ENCODE results near the gene POR. TPM values are rescaled to one million over a fixed set of nuclear protein-coding genes. Genes with fewer than 3 reads are reported as not detected.

Gene POR
- total and polyA plus RNA-seq, 2 of the 13 experiments (the other 11 are each of a cell fraction or from before 2014, with no cell fraction given): 145 to 266 TPM

DNA sequence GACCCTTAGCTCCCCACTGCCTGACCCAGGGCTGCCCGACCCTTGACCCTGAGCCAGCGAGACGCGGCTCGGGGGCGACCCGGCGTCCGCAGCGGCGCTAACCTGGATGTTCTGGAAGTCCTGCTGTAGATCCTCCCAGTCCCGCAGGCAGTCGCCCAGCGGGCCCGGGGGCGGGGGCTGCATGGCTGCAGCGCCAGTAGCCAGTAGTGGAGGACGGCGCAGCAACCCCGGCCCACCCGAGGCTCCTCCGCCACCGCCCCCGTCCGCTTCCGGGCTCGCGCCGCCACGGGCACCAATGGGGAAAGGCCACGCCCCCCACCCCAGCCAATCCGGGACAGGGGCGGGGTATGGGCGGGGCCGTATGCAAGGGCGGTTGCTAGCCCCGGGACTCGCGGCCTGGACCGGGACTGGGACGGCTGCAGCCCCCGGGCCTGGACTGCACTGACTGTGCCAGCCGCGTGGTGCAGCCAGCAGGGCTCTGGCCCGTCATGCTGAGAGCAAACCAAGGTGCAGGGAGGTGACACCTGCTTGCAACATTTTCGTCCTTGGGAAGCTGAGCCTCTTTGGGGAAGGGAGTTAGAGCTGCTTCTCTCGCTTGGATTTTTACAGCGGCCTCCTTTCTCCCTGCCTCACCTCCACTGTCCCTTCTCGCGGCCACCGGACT is 79.6 kb downstream of the POR start, which contains the start of gene TMEM120A (continued):
- TF ChIP-seq ZBTB14 (CRISPR knock-in tag; IDR thresholded peaks at IDR 0.05): 0 out of 2 replicates have a peak, but pooled peaks have one; percentile 6
- TF ChIP-seq, protein P1, sequence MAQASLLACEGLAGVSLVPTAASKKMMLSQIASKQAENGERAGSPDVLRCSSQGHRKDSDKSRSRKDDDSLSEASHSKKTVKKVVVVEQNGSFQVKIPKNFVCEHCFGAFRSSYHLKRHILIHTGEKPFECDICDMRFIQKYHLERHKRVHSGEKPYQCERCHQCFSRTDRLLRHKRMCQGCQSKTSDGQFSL (CRISPR knock-in tag; IDR thresholded peaks at IDR 0.05): no peak
- TF ChIP-seq CSRNP2 (CRISPR knock-in tag; conservative IDR thresholded peaks at IDR 0.05; ENCODE audit: low read depth): no peak
- no peak; the same call in 1 of the 2 replicates for TF ChIP-seq ZSCAN31 (CRISPR knock-in tag; IDR thresholded peaks at IDR 0.05; ENCODE audit: low read depth)
- TF ChIP-seq ZNF547 (CRISPR knock-in tag; IDR thresholded peaks at IDR 0.05): peak; percentile 60
- TF ChIP-seq PHF5A (CRISPR knock-in tag; IDR thresholded peaks at IDR 0.05; ENCODE audit: low read depth, unreplicated experiment): no peak
- TF ChIP-seq FLYWCH1 (CRISPR knock-in tag; IDR thresholded peaks at IDR 0.05): no peak
- peak; percentile 44 for TF ChIP-seq BORCS8-MEF2B (CRISPR knock-in tag; IDR thresholded peaks at IDR 0.05)
- TF ChIP-seq ZNF720 (CRISPR knock-in tag; IDR thresholded peaks at IDR 0.05): no peak
- TF ChIP-seq U2AF2 (IDR thresholded peaks at IDR 0.05; ENCODE audit: low read depth, low read length): no peak
- no peak; the same call in none of the 2 replicates for TF ChIP-seq ZNF746 (CRISPR knock-in tag; IDR thresholded peaks at IDR 0.05)
- 0 out of 2 replicates have a peak, but pooled peaks have one; percentile 74 for TF ChIP-seq ZNF552 (CRISPR knock-in tag; IDR thresholded peaks at IDR 0.05; ENCODE audit: borderline replicate concordance)
- TF ChIP-seq CHD2 (IDR thresholded peaks at IDR 0.05; ENCODE audit: low read depth, low read length): peak; percentile 30; the same call in 1 of the 2 replicates
- peak; percentile 67 for TF ChIP-seq ZNF724P (CRISPR knock-in tag; IDR thresholded peaks at IDR 0.05; ENCODE audit: borderline replicate concordance)
- TF ChIP-seq ZMYM3 (CRISPR knock-in tag; IDR thresholded peaks at IDR 0.05): peak; percentile 97
- no peak for TF ChIP-seq ZNF883 (CRISPR knock-in tag; IDR thresholded peaks at IDR 0.05; ENCODE audit: not compliant biosample characterization)
- peak; percentile 47; the same call in 1 of the 2 replicates for TF ChIP-seq ZNF546 (CRISPR knock-in tag; conservative IDR thresholded peaks at IDR 0.05)
- TF ChIP-seq TBP (CRISPR knock-in tag; IDR thresholded peaks at IDR 0.05): no peak
- TF ChIP-seq ZBTB42 (CRISPR knock-in tag; IDR thresholded peaks at IDR 0.05): no peak
- TF ChIP-seq WIZ (CRISPR knock-in tag; IDR thresholded peaks at IDR 0.05): no peak
- no peak for TF ChIP-seq ZNF83 (CRISPR knock-in tag; IDR thresholded peaks at IDR 0.05; ENCODE audit: borderline replicate concordance)
- TF ChIP-seq GZF1 (CRISPR knock-in tag; IDR thresholded peaks at IDR 0.05): no peak
- no peak for TF ChIP-seq ZC3H4 (CRISPR knock-in tag; IDR thresholded peaks at IDR 0.05; ENCODE audit: borderline replicate concordance)
- TF ChIP-seq SUZ12 (IDR thresholded peaks at IDR 0.05; ENCODE audit: low read depth, low read length): no peak
- TF ChIP-seq TFDP1 (CRISPR knock-in tag; IDR thresholded peaks at IDR 0.05; ENCODE audit: borderline replicate concordance): peak; percentile 55; the same call in 1 of the 2 replicates
- TF ChIP-seq HNRNPL (IDR thresholded peaks at IDR 0.05; ENCODE audit: low read depth, low read length): no peak
- no peak for TF ChIP-seq TBL1XR1 (IDR thresholded peaks at IDR 0.05; ENCODE audit: borderline replicate concordance, low read length, partially characterized antibody)
- TF ChIP-seq GATA4 (IDR thresholded peaks at IDR 0.05; ENCODE audit: borderline replicate concordance, low read depth): no peak
